Stimulated activated CD4-positive, alpha-beta T cell treated with anti-CD3 and anti-CD28 coated beads, Interleukin-4, amount 100 ng/mL, for 24 hours (primary cell): ENCODE data around the gene DMRT2.

Experiments used
- DNase-seq: peaks from one replicate; pipeline ENCODE4 v3.0.0-alpha.2; 2020

Gene DMRT2

GRCh38 chr9:1098551-1098950 lies 48.4 kb downstream of the DMRT2 start:
- no peak for DNase-seq

DNA sequence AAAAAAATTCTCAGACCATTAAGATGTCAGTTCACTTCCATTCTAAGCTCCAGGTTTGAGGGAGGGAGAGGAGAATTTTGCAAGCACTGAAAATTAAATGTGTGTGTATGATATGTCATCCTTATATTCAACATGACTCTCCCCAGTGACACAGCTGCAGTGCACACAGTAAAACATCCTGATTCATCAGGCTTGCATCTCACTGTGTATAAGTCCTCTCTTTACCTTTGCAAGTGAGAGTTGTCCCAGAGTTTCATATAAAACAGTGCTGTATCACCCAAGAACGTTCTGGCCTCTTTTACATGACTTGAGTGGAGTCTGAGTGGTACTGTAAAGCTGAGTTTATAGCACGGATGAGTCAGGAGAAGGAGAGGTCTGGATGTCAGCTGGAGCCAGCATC lies 50.0 kb downstream of the DMRT2 start:
- DNase-seq, result no peak

DNA sequence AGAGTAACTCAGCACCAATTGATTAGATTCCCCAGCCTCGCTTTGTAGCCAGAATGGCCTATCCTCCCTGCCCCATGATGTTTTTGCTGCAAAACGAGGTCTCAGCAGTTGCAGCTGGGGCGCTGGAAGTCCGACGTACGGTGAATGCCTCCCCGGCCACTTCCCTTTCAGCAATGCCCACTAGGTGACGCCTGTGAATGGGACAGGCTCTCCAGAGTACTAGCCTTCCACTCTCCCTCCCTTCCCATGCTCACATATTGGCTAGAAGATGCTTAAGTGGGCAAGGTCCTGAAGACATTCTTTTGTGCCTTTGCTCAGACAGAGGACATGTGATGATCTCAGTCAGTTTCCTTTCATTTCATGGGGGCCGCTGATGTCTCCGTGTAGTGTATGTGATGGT lies 50.8 kb downstream of the DMRT2 start:
- DNase-seq, result no peak

DNA sequence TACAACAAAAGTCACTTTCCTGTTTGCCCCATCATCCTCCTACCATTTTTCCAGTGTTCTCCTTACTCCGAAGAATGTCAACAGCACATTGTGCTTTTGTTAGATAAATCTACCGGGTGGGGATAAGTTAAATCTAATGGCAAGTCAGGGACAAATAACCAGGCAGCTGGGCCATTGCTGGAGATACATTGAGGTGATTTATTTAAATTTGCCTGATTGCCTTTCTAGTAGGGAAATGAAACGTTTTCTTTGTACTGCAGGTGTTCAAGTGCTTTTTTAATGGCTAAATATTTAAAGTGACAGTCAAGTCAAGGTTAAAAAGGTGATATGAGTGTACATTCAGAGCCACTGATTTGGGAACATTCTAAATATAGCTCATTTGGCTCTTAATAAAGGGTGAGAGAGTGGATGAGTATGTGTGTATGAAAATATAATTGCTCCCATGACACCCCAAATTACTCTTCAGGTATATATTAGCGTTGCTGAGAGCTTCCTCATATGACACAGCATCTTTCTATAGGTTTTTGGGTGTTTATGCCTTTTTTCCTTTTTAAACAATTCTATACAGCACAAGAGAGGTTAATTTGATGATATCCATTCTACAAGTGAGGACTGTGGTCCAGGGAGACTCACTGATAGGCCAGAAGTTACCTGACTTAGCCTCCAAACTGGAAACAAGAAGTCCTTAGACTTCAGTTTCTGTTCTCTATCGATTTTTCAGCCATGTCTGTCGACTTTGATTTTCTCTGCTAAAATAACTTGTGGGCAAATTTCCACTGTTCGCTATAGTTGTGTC lies 51.9 kb downstream of the DMRT2 start:
- DNase-seq, result no peak

GRCh38 chr9:1102642-1102970 lies 52.4 kb downstream of the DMRT2 start:
- no peak for DNase-seq
